Measurements from ENCODE around the gene FBLN1.

GRCh38 chr22:45547731-45548130 lies 45.0 kb downstream of the FBLN1 start:
- TF ChIP-seq, protein P1, sequence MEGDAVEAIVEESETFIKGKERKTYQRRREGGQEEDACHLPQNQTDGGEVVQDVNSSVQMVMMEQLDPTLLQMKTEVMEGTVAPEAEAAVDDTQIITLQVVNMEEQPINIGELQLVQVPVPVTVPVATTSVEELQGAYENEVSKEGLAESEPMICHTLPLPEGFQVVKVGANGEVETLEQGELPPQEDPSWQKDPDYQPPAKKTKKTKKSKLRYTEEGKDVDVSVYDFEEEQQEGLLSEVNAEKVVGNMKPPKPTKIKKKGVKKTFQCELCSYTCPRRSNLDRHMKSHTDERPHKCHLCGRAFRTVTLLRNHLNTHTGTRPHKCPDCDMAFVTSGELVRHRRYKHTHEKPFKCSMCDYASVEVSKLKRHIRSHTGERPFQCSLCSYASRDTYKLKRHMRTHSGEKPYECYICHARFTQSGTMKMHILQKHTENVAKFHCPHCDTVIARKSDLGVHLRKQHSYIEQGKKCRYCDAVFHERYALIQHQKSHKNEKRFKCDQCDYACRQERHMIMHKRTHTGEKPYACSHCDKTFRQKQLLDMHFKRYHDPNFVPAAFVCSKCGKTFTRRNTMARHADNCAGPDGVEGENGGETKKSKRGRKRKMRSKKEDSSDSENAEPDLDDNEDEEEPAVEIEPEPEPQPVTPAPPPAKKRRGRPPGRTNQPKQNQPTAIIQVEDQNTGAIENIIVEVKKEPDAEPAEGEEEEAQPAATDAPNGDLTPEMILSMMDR (IDR thresholded peaks at IDR 0.05 in 2 of 3, conservative IDR thresholded peaks at IDR 0.05 in 1 of 3; ENCODE audit: insufficient read depth in 2 of 3, low read depth in 1 of 3, low read length in 3 of 3): no peak
- no peak for TF ChIP-seq ZFX (CRISPR knock-in tag; IDR thresholded peaks at IDR 0.05)
- no peak for TF ChIP-seq FOXA1 (IDR thresholded peaks at IDR 0.05; ENCODE audit: borderline replicate concordance)
- no peak for TF ChIP-seq ZBTB11 (CRISPR knock-in tag; IDR thresholded peaks at IDR 0.05)
- TF ChIP-seq JUNB (CRISPR knock-in tag; conservative IDR thresholded peaks at IDR 0.05): no peak
- no peak for TF ChIP-seq POLR2AphosphoS5 (IDR thresholded peaks at IDR 0.05; ENCODE audit: control insufficient read depth, insufficient read depth, low read depth, low read length)
- TF ChIP-seq ESRRB (CRISPR knock-in tag; IDR thresholded peaks at IDR 0.05; ENCODE audit: borderline replicate concordance): no peak
- TF ChIP-seq MAFG (tag; conservative IDR thresholded peaks at IDR 0.05): no peak

Data from K562 (cell line).